ENCODE data around the gene LPCAT1. TPM values are rescaled to one million over a fixed set of nuclear protein-coding genes. Genes with fewer than 3 reads are reported as not detected.

The LPCAT1 gene
- total and polyA plus RNA-seq, 2 experiments from 2014 or later = 44.1 to 56.0 TPM

GRCh38 chr5:1412163-1412562 is 111.6 kb downstream of the LPCAT1 start:
- Histone ChIP-seq H4K20me1 (ENCODE audit: insufficient read depth, poor library complexity, severe bottlenecking) (no peaks in the 10 kb centered on the region), H3K4me1 (ENCODE audit: insufficient read depth) (no peaks in the 10 kb centered on the region), H3K79me2 (no peaks in the 10 kb centered on the region), H3K27me3 (no peaks in the 10 kb centered on the region), H3K27ac (no peak overlapping the region), H3K4me2 (no peak overlapping the region), H2AFZ (no peak overlapping the region), H3K9me3 (ENCODE audit: low read depth) (no peaks in the 10 kb centered on the region), H3K36me3 (replicated peaks; ENCODE audit: insufficient read depth, low read depth) (no peaks in the 10 kb centered on the region), H3K9me2 (replicated peaks; ENCODE audit: insufficient read depth) (no peaks in the 10 kb centered on the region), H3K4me3 (no peak overlapping the region)
- no peak for DNase-seq (ENCODE audit: low spot score)
- no peak for TF ChIP-seq EZH2 (IDR thresholded peaks at IDR 0.05; ENCODE audit: borderline replicate concordance)
- TF ChIP-seq EZH2phosphoT487 (IDR thresholded peaks at IDR 0.05; ENCODE audit: low read depth, severe bottlenecking, unreplicated experiment) = no peak
- TF ChIP-seq CTCF (IDR thresholded peaks at IDR 0.05; ENCODE audit: poor library complexity) = no peak
- WGBS (ENCODE audit: low lambda C conversion rate, missing lambda C conversion rate) = 76% methylated on average over 16 of the region's 16 CpGs

Small RNA genes within 50 kb of the gene (microRNA-seq; reads per million reads assigned to microRNA genes)
- gene MIR6075 = not detected

Small RNA genes within 50 kb of the gene (small RNA-seq; reads per million reads assigned to genes)
- gene MIR6075 = not detected

Other genes with a start within 250 kb of the LPCAT1 start
- not detected in 2 replicates for gene TERT, start 228.9 kb downstream of the LPCAT1 start, total RNA-seq
- 0.08 TPM in 1 of 2 replicates, not detected in the other for gene TERT, start 228.9 kb downstream of the LPCAT1 start, polyA plus RNA-seq
- gene CLPTM1L, start 178.9 kb downstream of the LPCAT1 start, total RNA-seq = 99.3 and 130 TPM in 2 replicates
- gene CLPTM1L, start 178.9 kb downstream of the LPCAT1 start, polyA plus RNA-seq = 129 and 143 TPM in 2 replicates
- not detected in 2 replicates for gene SLC6A3, start 78.5 kb downstream of the LPCAT1 start, total RNA-seq
- gene SLC6A3, start 78.5 kb downstream of the LPCAT1 start, polyA plus RNA-seq = 1.2 TPM in 1 of 2 replicates, not detected in the other